Keratinocyte (primary cell): ENCODE results near the gene RORB. TPM values are rescaled to one million over a fixed set of nuclear protein-coding genes. Genes with fewer than 3 reads are reported as not detected.

Experiments
- DNase-seq: peaks from one replicate; pipeline ENCODE4 v3.0.0-alpha.2; 2011; ENCODE audit warnings: low read depth, missing footprints, low spot score
- FAIRE-seq: peaks from 2 replicates; lab custom pipeline; 2011; peaks lifted over from hg19 to GRCh38; lab: Jason Lieb, UNC
- H2AFZ ChIP-seq: 2 replicates; pipeline ENCODE4 v1.6.0; 2012; ENCODE audit warnings: low read length, control low read depth, inconsistent platforms; ENCODE audit not compliant: control insufficient read depth
- H3K27ac ChIP-seq: 2 replicates; pipeline ENCODE4 v1.5.1; 2011; ENCODE audit warnings: low read length; ENCODE audit not compliant: control insufficient read depth, insufficient read depth
- H3K27me3 ChIP-seq: 3 replicates; pipeline ENCODE4 v1.6.0; 2011; ENCODE audit warnings: low read length; ENCODE audit not compliant: control insufficient read depth, insufficient read depth; ENCODE audit errors: extremely low read depth
- H3K36me3 ChIP-seq, 2 experiments: 2 replicates in 1 of 2; 3 replicates in 1 of 2; pipeline ENCODE4 v1.5.1; 2011; ENCODE audit warnings: low read length in 2 of 2, mild to moderate bottlenecking in 1 of 2; ENCODE audit not compliant: control insufficient read depth in 2 of 2, insufficient read depth in 2 of 2; ENCODE audit errors: extremely low read depth in 1 of 2
- H3K4me1 ChIP-seq: 3 replicates; pipeline ENCODE4 v1.5.1; 2011; ENCODE audit warnings: low read length; ENCODE audit not compliant: control insufficient read depth, insufficient read depth; ENCODE audit errors: extremely low read depth
- H3K4me2 ChIP-seq: 3 replicates; pipeline ENCODE4 v1.6.0; 2011; ENCODE audit warnings: low read depth, low read length; ENCODE audit not compliant: control insufficient read depth, insufficient read depth; ENCODE audit errors: extremely low read depth
- H3K4me3 ChIP-seq, 3 experiments: fragments of 200-600 bp in 1 of 3; sonication (generic) in 1 of 3; 2 replicates in 2 of 3; 3 replicates in 1 of 3; pipeline ENCODE4 v1.5.1; 2011 to 2016; ENCODE audit warnings: low read length in 3 of 3, mild to moderate bottlenecking in 3 of 3, control low read depth in 2 of 3, inconsistent platforms in 1 of 3, low read depth in 1 of 3, mixed read lengths in 1 of 3, mixed run types in 1 of 3, moderate library complexity in 1 of 3; ENCODE audit not compliant: control insufficient read depth in 2 of 3, insufficient read depth in 2 of 3; ENCODE audit errors: extremely low read depth in 1 of 3
- H3K79me2 ChIP-seq: 2 replicates; pipeline ENCODE4 v1.6.0; 2012; ENCODE audit warnings: low read length; ENCODE audit not compliant: control insufficient read depth, insufficient read depth
- H3K9ac ChIP-seq: 3 replicates; pipeline ENCODE4 v1.6.0; 2011; ENCODE audit warnings: low read length; ENCODE audit not compliant: control insufficient read depth, insufficient read depth; ENCODE audit errors: extremely low read depth
- H3K9me1 ChIP-seq: 3 replicates; pipeline ENCODE4 v1.6.0; 2011; ENCODE audit warnings: low read length; ENCODE audit not compliant: control insufficient read depth, insufficient read depth; ENCODE audit errors: extremely low read depth
- H3K9me3 ChIP-seq: 2 replicates; pipeline ENCODE4 v1.5.1; 2012; ENCODE audit warnings: low read depth, low read length; ENCODE audit not compliant: control insufficient read depth
- H4K20me1 ChIP-seq: 3 replicates; pipeline ENCODE4 v1.6.0; 2011; ENCODE audit warnings: low read length; ENCODE audit not compliant: control insufficient read depth, insufficient read depth; ENCODE audit errors: extremely low read depth
- EZH2 ChIP-seq: IDR thresholded peaks from one replicate; pipeline ENCODE4 v1.6.1; 2012; ENCODE audit warnings: inconsistent platforms, mild to moderate bottlenecking, low read length, moderate library complexity
- dilution Hi-C: fragments of 300-500 bp; cut with MboI; formaldehyde crosslinking; loops from one replicate; pipeline ENCODE4 v1.7.0; 2020; ENCODE audit warnings: low sequenced_read_pairs; ENCODE audit not compliant: extremely low pct_ligation_motif_present
- polyA plus RNA-seq, 5 experiments: library from polyadenylated mRNA; depleted of rRNA in 3 of 5; stranded (reverse) in 3 of 5; stranded (forward) in 1 of 5; unstranded in 1 of 5; fragments of >200 nt; gene quantifications; 1 replicate in 1 of 5; 2 replicates in 3 of 5; 3 replicates in 1 of 5; pipeline versions ENCODE4 v1.2.1 to v1.2.3, GENCODE V29; 2011 to 2012; ENCODE audit warnings: missing spikeins in 2 of 5, low read depth in 1 of 5, low replicate concordance in 1 of 5
- TF ChIP-seq, protein P1 (sequence below), 3 experiments: IDR thresholded peaks in 1 of 3; conservative IDR thresholded peaks in 1 of 3; optimal IDR thresholded peaks in 1 of 3; 2 replicates in 2 of 3; 3 replicates in 1 of 3; pipeline versions ENCODE3 to v1.5.1; 2011; ENCODE audit warnings: low read length in 3 of 3, mild to moderate bottlenecking in 3 of 3, moderate library complexity in 2 of 3, control low read depth in 1 of 3, inconsistent platforms in 1 of 3; ENCODE audit not compliant: insufficient read depth in 2 of 3; ENCODE audit errors: extremely low read depth in 1 of 3

The RORB gene
- polyA plus RNA-seq, 1 donor (not counting 4 experiments of a cell fraction or from before 2014, with no cell fraction given), result not detected

DNA sequence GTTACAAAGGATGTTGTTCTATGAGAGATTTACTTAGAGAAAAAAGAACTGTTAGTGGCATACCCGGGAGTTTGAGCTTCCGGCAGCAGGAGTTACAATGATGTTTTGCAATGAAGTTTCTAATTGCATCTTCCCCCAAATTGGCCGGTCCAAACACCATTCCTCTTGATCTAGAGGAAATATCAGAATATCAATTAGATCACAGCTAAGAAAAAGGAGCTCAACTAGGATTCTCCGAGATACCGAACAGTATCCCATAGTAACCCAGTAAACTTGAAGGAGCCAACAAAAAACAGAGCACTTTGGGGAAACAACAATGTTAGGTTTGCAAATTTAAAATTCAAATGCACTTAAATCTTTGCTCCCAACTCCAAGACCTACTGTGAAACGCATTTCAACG, 231.0 kb downstream of the RORB start:
- no peak for TF ChIP-seq EZH2
- TF ChIP-seq, protein P1, sequence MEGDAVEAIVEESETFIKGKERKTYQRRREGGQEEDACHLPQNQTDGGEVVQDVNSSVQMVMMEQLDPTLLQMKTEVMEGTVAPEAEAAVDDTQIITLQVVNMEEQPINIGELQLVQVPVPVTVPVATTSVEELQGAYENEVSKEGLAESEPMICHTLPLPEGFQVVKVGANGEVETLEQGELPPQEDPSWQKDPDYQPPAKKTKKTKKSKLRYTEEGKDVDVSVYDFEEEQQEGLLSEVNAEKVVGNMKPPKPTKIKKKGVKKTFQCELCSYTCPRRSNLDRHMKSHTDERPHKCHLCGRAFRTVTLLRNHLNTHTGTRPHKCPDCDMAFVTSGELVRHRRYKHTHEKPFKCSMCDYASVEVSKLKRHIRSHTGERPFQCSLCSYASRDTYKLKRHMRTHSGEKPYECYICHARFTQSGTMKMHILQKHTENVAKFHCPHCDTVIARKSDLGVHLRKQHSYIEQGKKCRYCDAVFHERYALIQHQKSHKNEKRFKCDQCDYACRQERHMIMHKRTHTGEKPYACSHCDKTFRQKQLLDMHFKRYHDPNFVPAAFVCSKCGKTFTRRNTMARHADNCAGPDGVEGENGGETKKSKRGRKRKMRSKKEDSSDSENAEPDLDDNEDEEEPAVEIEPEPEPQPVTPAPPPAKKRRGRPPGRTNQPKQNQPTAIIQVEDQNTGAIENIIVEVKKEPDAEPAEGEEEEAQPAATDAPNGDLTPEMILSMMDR (optimal IDR thresholded peaks at IDR 0.05 in 1 of 3, IDR thresholded peaks at IDR 0.05 in 1 of 3, conservative IDR thresholded peaks at IDR 0.05 in 1 of 3; ENCODE audit: extremely low read depth in 1 of 3, insufficient read depth in 2 of 3, low read length in 3 of 3), result no peak
- Histone ChIP-seq H3K36me3 (no peaks in the 10 kb centered on the region), H3K27me3 (peaks cover 6% of the 10 kb centered on the region), H3K27ac (no peak overlapping the region), H3K4me3 (no peak overlapping the region), H3K9me3 (no peaks in the 10 kb centered on the region), H3K9ac (no peak overlapping the region), H3K79me2 (no peaks in the 10 kb centered on the region), H3K4me1 (no peaks in the 10 kb centered on the region), H3K4me2 (no peak overlapping the region), H2AFZ (no peak overlapping the region), H4K20me1 (no peaks in the 10 kb centered on the region), H3K9me1 (no peaks in the 10 kb centered on the region)
- DNase-seq (no peak), FAIRE-seq (no peak)
- dilution Hi-C loops, result no loop called here

GRCh38 chr9:74729136-74729695, 232.1 kb downstream of the RORB start:
- Histone ChIP-seq H3K27ac (no peak overlapping the region), H3K4me2 (peak overlapping the region; percentile 30), H4K20me1 (no peaks in the 10 kb centered on the region), H3K4me1 (no peaks in the 10 kb centered on the region), H3K9me1 (no peaks in the 10 kb centered on the region), H3K9ac (no peak overlapping the region), H3K27me3 (peaks cover 6% of the 10 kb centered on the region), H2AFZ (no peak overlapping the region), H3K36me3 (no peaks in the 10 kb centered on the region), H3K4me3 (no peak overlapping the region), H3K79me2 (no peaks in the 10 kb centered on the region), H3K9me3 (no peaks in the 10 kb centered on the region)
- FAIRE-seq, result no peak
- dilution Hi-C loops, result no loop called here
- DNase-seq, result no peak
- peak; percentile 60 for TF ChIP-seq EZH2
- TF ChIP-seq, protein P1 (optimal IDR thresholded peaks at IDR 0.05 in 1 of 3, IDR thresholded peaks at IDR 0.05 in 1 of 3, conservative IDR thresholded peaks at IDR 0.05 in 1 of 3; ENCODE audit: extremely low read depth in 1 of 3, insufficient read depth in 2 of 3, low read length in 3 of 3), result no peak
